PC-3 (cell line): Measurements from ENCODE around the gene PPP1R3G. TPM values are rescaled to one million over a fixed set of nuclear protein-coding genes. Genes with fewer than 3 reads are reported as not detected.
A peak's percentile ranks its signal among the peaks of the same experiment; 100 is the strongest.

ENCODE experiments used
- ATAC-seq: fragments of 200-7000 bp; cut with Tn5 transposase; 2 replicates; pipeline ENCODE4 v1.9.1; 2020; ENCODE audit warnings: mild to moderate bottlenecking, moderate library complexity
- BruUV-seq: library from RNA; stranded (reverse); fragments of 400-500 nt; replicated peaks from 2 replicates; lab custom pipeline; 2021; lab: Mats Ljungman, UMichigan
- CTCF ChIA-PET: fragments of 300-600 bp; sonication (Branson Sonifier 250); formaldehyde crosslinking; loops from one replicate; lab custom pipeline; 2022; ENCODE audit warnings: antibody characterized with exemption; lab: Charles Lee
- POLR2A ChIA-PET: fragments of 300-600 bp; sonication (Branson Sonifier 250); formaldehyde crosslinking; loops from one replicate; lab custom pipeline; 2022; ENCODE audit warnings: antibody characterized with exemption; ENCODE audit not compliant: unreplicated experiment; lab: Charles Lee
- DNase-seq: peaks from one replicate; pipeline ENCODE4 v3.0.0-alpha.2; 2015
- H2AFZ ChIP-seq: fragments of 300-600 bp; sonication (generic); 2 replicates; pipeline ENCODE4 v1.6.0; 2016; ENCODE audit warnings: antibody characterized with exemption, low read length
- H3F3A ChIP-seq: fragments of 300-600 bp; sonication (generic); one replicate; pipeline ENCODE4 v1.6.0; 2017; ENCODE audit warnings: antibody characterized with exemption, low read length, control low read depth, mild to moderate bottlenecking; ENCODE audit not compliant: unreplicated experiment
- H3K27ac ChIP-seq: fragments of 300-600 bp; sonication (generic); 2 replicates; pipeline ENCODE4 v1.5.1; 2016; ENCODE audit warnings: mild to moderate bottlenecking, low read length
- H3K27me3 ChIP-seq: fragments of 300-600 bp; sonication (generic); 2 replicates; pipeline ENCODE4 v1.6.1; 2016; ENCODE audit warnings: low read length, mixed read lengths
- H3K36me3 ChIP-seq: fragments of 300-600 bp; sonication (generic); 2 replicates; pipeline ENCODE4 v1.6.1; 2016; ENCODE audit warnings: low read depth, mixed run types, low read length, mixed read lengths
- H3K4me1 ChIP-seq: fragments of 300-600 bp; sonication (generic); 2 replicates; pipeline ENCODE4 v1.5.1; 2016; ENCODE audit warnings: low read length; ENCODE audit not compliant: insufficient read depth
- H3K4me2 ChIP-seq: fragments of 300-600 bp; sonication (generic); 2 replicates; pipeline ENCODE4 v1.6.0; 2016; ENCODE audit warnings: low read length
- H3K4me3 ChIP-seq: fragments of 300-600 bp; sonication (generic); 2 replicates; pipeline ENCODE4 v1.5.1; 2016; ENCODE audit warnings: mild to moderate bottlenecking, low read length, mixed read lengths
- H3K79me2 ChIP-seq: fragments of 300-600 bp; sonication (generic); 2 replicates; pipeline ENCODE4 v1.6.1; 2017; ENCODE audit warnings: low read length, mixed read lengths
- H3K9ac ChIP-seq: fragments of 300-600 bp; sonication (generic); 2 replicates; pipeline ENCODE4 v1.6.0; 2016; ENCODE audit warnings: mild to moderate bottlenecking, low read length
- H3K9me2 ChIP-seq: fragments of 300-600 bp; sonication (generic); replicated peaks from 2 replicates; pipeline ENCODE4 v1.6.1; 2016; ENCODE audit warnings: mixed run types, low read length, mixed read lengths
- H3K9me3 ChIP-seq: fragments of 300-600 bp; sonication (generic); 2 replicates; pipeline ENCODE4 v1.6.1; 2016; ENCODE audit warnings: low read length, mixed read lengths
- H4K20me1 ChIP-seq: fragments of 300-600 bp; sonication (generic); 2 replicates; pipeline ENCODE4 v1.6.1; 2016; ENCODE audit warnings: low read length, mixed read lengths
- CTCF ChIP-seq: fragments of 300-600 bp; sonication (generic); conservative IDR thresholded peaks from 2 replicates; pipeline ENCODE4 v1.5.1; 2017; ENCODE audit warnings: antibody characterized with exemption, low read depth, mild to moderate bottlenecking, low read length
- EZH2 ChIP-seq: fragments of 300-600 bp; sonication (generic); IDR thresholded peaks from one replicate; pipeline ENCODE4 v1.6.1; 2017; ENCODE audit warnings: antibody characterized with exemption, mild to moderate bottlenecking, low read length; ENCODE audit not compliant: unreplicated experiment
- EZH2phosphoT487 ChIP-seq: fragments of 300-600 bp; sonication (generic); IDR thresholded peaks from 2 replicates; pipeline ENCODE4 v1.6.1; 2018; ENCODE audit warnings: mild to moderate bottlenecking, antibody characterized with exemption, low read length, borderline replicate concordance
- intact Hi-C: fragments of 100-400 bp; cut with micrococcal nuclease; formaldehyde crosslinking; loops from 2 replicates; pipeline ENCODE4 v1.9.0; 2023
- total RNA-seq: library from RNA; depleted of rRNA; stranded (reverse); fragments of >200 nt; gene quantifications from 2 replicates; pipeline ENCODE4 v1.2.3, GENCODE V29; 2014

PPP1R3G gene
- total RNA-seq, 1 experiment from 2014 or later, result 2.8 TPM

- H3K4me3 ChIP-seq, result no peak overlapping the region
- H3K36me3 ChIP-seq, result no peaks in the 10 kb centered on the region
- no peaks in the 10 kb centered on the region for H3K9me3 ChIP-seq
- no peaks in the 10 kb centered on the region for H3K79me2 ChIP-seq
- peak; percentile 76 for DNase-seq
- no peak overlapping the region for H3K9ac ChIP-seq
- H3K27ac ChIP-seq, result no peak overlapping the region
- TF ChIP-seq EZH2phosphoT487 (no peak), CTCF (no peak), EZH2 (no peak)
- peaks cover 17% of the 10 kb centered on the region for H3K4me1 ChIP-seq
- H4K20me1 ChIP-seq, result no peaks in the 10 kb centered on the region
- H3F3A ChIP-seq, result no peaks in the 10 kb centered on the region
- POLR2A ChIA-PET, result no interaction called here
- no peaks in the 10 kb centered on the region for H3K9me2 ChIP-seq
- BruUV-seq, result no TSS peak
- intact Hi-C loops, result no loop called here
- CTCF ChIA-PET, result no interaction called here
- H3K4me2 ChIP-seq, result peak overlapping the region; percentile 52
- no peaks in the 10 kb centered on the region for H3K27me3 ChIP-seq
- peak; percentile 94 for ATAC-seq
- 0 out of 2 replicates have a peak overlapping the region, but pooled peaks have one; percentile 15 for H2AFZ ChIP-seq
Measured at GRCh38 chr6:5094327-5094726, 9.2 kb downstream of the PPP1R3G start.

- Histone ChIP-seq H3K4me3 (no peak overlapping the region), H3K27ac (no peak overlapping the region), H3K36me3 (no peaks in the 10 kb centered on the region), H3K9me3 (no peaks in the 10 kb centered on the region), H3K9me2 (no peaks in the 10 kb centered on the region), H3K4me2 (peak overlapping the region; percentile 52), H2AFZ (no peak overlapping the region), H3F3A (no peaks in the 10 kb centered on the region), H4K20me1 (no peaks in the 10 kb centered on the region), H3K79me2 (no peaks in the 10 kb centered on the region), H3K4me1 (peaks cover 17% of the 10 kb centered on the region), H3K27me3 (no peaks in the 10 kb centered on the region), H3K9ac (no peak overlapping the region)
- ATAC-seq (peak; percentile 12; the same call in 1 of the 2 replicates), DNase-seq (peak; percentile 48)
- CTCF ChIA-PET, result no interaction called here
- intact Hi-C loops, result no loop called here
- TF ChIP-seq EZH2phosphoT487, result no peak
- TF ChIP-seq CTCF, result no peak
- TF ChIP-seq EZH2, result no peak
- BruUV-seq, result no TSS peak
- POLR2A ChIA-PET, result no interaction called here
Measured at GRCh38 chr6:5095236-5095635, 10.1 kb downstream of the PPP1R3G start.

GRCh38 chr6:5096482-5096881 lies 11.3 kb downstream of the PPP1R3G start:
- ChIA-PET POLR2A (no interaction called here), CTCF (interaction anchor here (0.6 kb wide), 1 partner anchor 22 kb away, joined by 3 read pairs; no protein-coding TSS in a partner anchor)
- Histone ChIP-seq H3K4me3 (no peak overlapping the region), H3K79me2 (no peaks in the 10 kb centered on the region), H2AFZ (no peak overlapping the region), H3K9me3 (no peaks in the 10 kb centered on the region), H4K20me1 (no peaks in the 10 kb centered on the region), H3K4me2 (no peak overlapping the region), H3K27me3 (no peaks in the 10 kb centered on the region), H3K9ac (no peak overlapping the region), H3F3A (no peaks in the 10 kb centered on the region), H3K27ac (no peak overlapping the region), H3K36me3 (no peaks in the 10 kb centered on the region), H3K9me2 (no peaks in the 10 kb centered on the region), H3K4me1 (peaks cover 17% of the 10 kb centered on the region)
- BruUV-seq, result no TSS peak
- no peak for TF ChIP-seq CTCF
- TF ChIP-seq EZH2, result no peak
- TF ChIP-seq EZH2phosphoT487, result no peak
- intact Hi-C loops, result no loop called here
- DNase-seq, result no peak
- ATAC-seq, result no peak
